Neutrophil (primary cell): ENCODE measurements around the gene KHNYN.

Source experiments
- H3K27ac ChIP-seq: fragments of 200-600 bp; sonication (generic); 2 replicates; pipeline ENCODE4 v1.5.1; 2016; ENCODE audit warnings: mild to moderate bottlenecking, moderate library complexity
- H3K27me3 ChIP-seq: fragments of 200-600 bp; sonication (generic); 2 replicates; pipeline ENCODE4 v1.6.0; 2016; ENCODE audit warnings: mild to moderate bottlenecking
- H3K36me3 ChIP-seq: fragments of 200-600 bp; sonication (generic); 2 replicates; pipeline ENCODE4 v1.5.1; 2017
- H3K4me1 ChIP-seq, 2 experiments: fragments of 200-600 bp in 1 of 2; sonication (generic) in 1 of 2; 1 replicate in 1 of 2; 2 replicates in 1 of 2; pipeline versions ENCODE4 v1.5.1 to v1.6.1; 2013 to 2016; ENCODE audit warnings: low read depth in 1 of 2, low read length in 1 of 2, mild to moderate bottlenecking in 1 of 2, moderate library complexity in 1 of 2; ENCODE audit not compliant: control insufficient read depth in 1 of 2, insufficient read depth in 1 of 2
- H3K4me3 ChIP-seq, 2 experiments: fragments of 200-600 bp in 1 of 2; sonication (generic) in 1 of 2; 1 replicate in 1 of 2; 2 replicates in 1 of 2; pipeline ENCODE4 v1.5.1; 2013 to 2016; ENCODE audit warnings: low read depth in 1 of 2, low read length in 1 of 2, mild to moderate bottlenecking in 1 of 2, moderate library complexity in 1 of 2
- H3K9me3 ChIP-seq: fragments of 200-600 bp; sonication (generic); 2 replicates; pipeline ENCODE4 v1.5.1; 2016
- CTCF ChIP-seq: fragments of 200-600 bp; sonication (generic); IDR thresholded peaks from 2 replicates; pipeline ENCODE4 v1.5.1; 2016; ENCODE audit warnings: antibody characterized with exemption

Gene KHNYN

GRCh38 chr14:24427537-24428508 lies 1.9 kb upstream of the KHNYN start:
- TF ChIP-seq CTCF = no peak
- H3K4me3 ChIP-seq = no peak overlapping the region
- no peaks in the 10 kb centered on the region for H3K9me3 ChIP-seq
- peaks cover 50 to 51% of the 10 kb centered on the region in 2 experiments for H3K4me1 ChIP-seq
- H3K27ac ChIP-seq = no peak overlapping the region
- no peaks in the 10 kb centered on the region for H3K27me3 ChIP-seq
- peaks cover 15% of the 10 kb centered on the region for H3K36me3 ChIP-seq

GRCh38 chr14:24428628-24429394 lies 943 bp upstream of the KHNYN start:
- Histone ChIP-seq H3K27me3 (no peaks in the 10 kb centered on the region), H3K27ac (peak overlapping the region; percentile 99), H3K4me1 (peaks cover 49 to 51% of the 10 kb centered on the region in 2 experiments), H3K9me3 (no peaks in the 10 kb centered on the region), H3K36me3 (peaks cover 25% of the 10 kb centered on the region), H3K4me3 (peak overlapping the region; percentile 84 to 98)
- no peak for TF ChIP-seq CTCF

GRCh38 chr14:24430143-24430681 lies 458 bp downstream of the KHNYN start:
- Histone ChIP-seq H3K36me3 (peaks cover 39% of the 10 kb centered on the region), H3K4me1 (peaks cover 44 to 45% of the 10 kb centered on the region in 2 experiments), H3K27me3 (no peaks in the 10 kb centered on the region), H3K9me3 (no peaks in the 10 kb centered on the region), H3K27ac (peak overlapping the region; percentile 99), H3K4me3 (peak overlapping the region; percentile 84 to 98)
- peak; percentile 5 for TF ChIP-seq CTCF

- H3K27me3 ChIP-seq = no peaks in the 10 kb centered on the region
- TF ChIP-seq CTCF = no peak
- peaks cover 41 to 44% of the 10 kb centered on the region in 2 experiments for H3K4me1 ChIP-seq
- H3K36me3 ChIP-seq = peaks cover 46% of the 10 kb centered on the region
- peak overlapping the region; percentile 99 for H3K27ac ChIP-seq
- peak overlapping the region; percentile 84 to 98 for H3K4me3 ChIP-seq
- H3K9me3 ChIP-seq = no peaks in the 10 kb centered on the region
Measured at GRCh38 chr14:24430682-24431568, 1.2 kb downstream of the KHNYN start.
